Gastroesophageal sphincter (tissue), 4 donors: ENCODE measurements around the gene MET. TPM values are rescaled to one million over a fixed set of nuclear protein-coding genes. Genes with fewer than 3 reads are reported as not detected.

Source experiments
- ATAC-seq: fragments of 150-250 bp; one replicate; pipeline ENCODE4 v1.9.1; 2016; ENCODE audit warnings: mild to moderate bottlenecking, moderate library complexity
- H3K27ac ChIP-seq, 4 donors: fragments of 200-600 bp; sonication (generic) in 3 of 4; 1 replicate in 3 of 4; 2 replicates in 1 of 4; pipeline ENCODE4 v1.5.1; 2016 to 2019
- H3K27me3 ChIP-seq: fragments of 200-600 bp; sonication (generic); one replicate; pipeline ENCODE4 v1.5.1; 2019
- H3K36me3 ChIP-seq, 2 donors: fragments of 200-600 bp; sonication (generic); one replicate each; pipeline ENCODE4 v1.5.1; 2019; ENCODE audit warnings: control low read depth in 1 of 2
- H3K4me1 ChIP-seq, 3 donors: fragments of 200-600 bp; sonication (generic); 1 replicate in 2 of 3; 2 replicates in 1 of 3; pipeline ENCODE4 v1.5.1; 2016 to 2019; ENCODE audit warnings: control low read depth in 2 of 3
- H3K4me3 ChIP-seq, 2 donors: fragments of 200-600 bp; sonication (generic); one replicate each; pipeline ENCODE4 v1.5.1; 2019; ENCODE audit warnings: mild to moderate bottlenecking in 1 of 2, moderate library complexity in 1 of 2
- H3K9me3 ChIP-seq, 3 donors: fragments of 200-600 bp; sonication (generic); one replicate each; pipeline ENCODE4 v1.5.1; 2017 to 2019; ENCODE audit warnings: control low read depth in 2 of 3
- EP300 ChIP-seq: sonication (generic); formaldehyde crosslinking; IDR thresholded peaks from one replicate; pipeline ENCODE4 v1.6.1; 2017; ENCODE audit warnings: antibody characterized with exemption, mild to moderate bottlenecking
- POLR2A ChIP-seq, 2 donors: fragments of 450-650 bp; IDR thresholded peaks; one replicate each; pipeline ENCODE4 v1.6.1; 2017; ENCODE audit warnings: antibody characterized with exemption in 2 of 2, mild to moderate bottlenecking in 2 of 2, moderate library complexity in 1 of 2
- POLR2AphosphoS5 ChIP-seq: sonication (generic); formaldehyde crosslinking; IDR thresholded peaks from one replicate; pipeline ENCODE4 v1.6.1; 2017; ENCODE audit warnings: antibody characterized with exemption
- WGBS, 2 donors: methylation state at CpG; one replicate each; pipeline ENCODE4 v1.1.5; 2018; ENCODE audit warnings: low coverage in 1 of 2; 5-methylcytosine and 5-hydroxymethylcytosine counted together
- total RNA-seq, 4 donors: library from RNA; depleted of rRNA; stranded (reverse); fragments of >200 nt; gene quantifications; one replicate each; pipeline ENCODE4 v1.1.0, GENCODE V29; 2016
- TF ChIP-seq, protein P1 (sequence below), 4 experiments: fragments of 200-600 bp in 2 of 4; fragments of 450-650 bp in 2 of 4; sonication (generic) in 1 of 4; IDR thresholded peaks; one replicate each; pipeline ENCODE4 v1.5.1; 2017 to 2019; ENCODE audit warnings: antibody characterized with exemption in 4 of 4, mild to moderate bottlenecking in 2 of 4, moderate library complexity in 2 of 4

MET gene
- total RNA-seq, 4 donors from 2014 or later = 5.8 to 27.2 (median 21.3) TPM

DNA sequence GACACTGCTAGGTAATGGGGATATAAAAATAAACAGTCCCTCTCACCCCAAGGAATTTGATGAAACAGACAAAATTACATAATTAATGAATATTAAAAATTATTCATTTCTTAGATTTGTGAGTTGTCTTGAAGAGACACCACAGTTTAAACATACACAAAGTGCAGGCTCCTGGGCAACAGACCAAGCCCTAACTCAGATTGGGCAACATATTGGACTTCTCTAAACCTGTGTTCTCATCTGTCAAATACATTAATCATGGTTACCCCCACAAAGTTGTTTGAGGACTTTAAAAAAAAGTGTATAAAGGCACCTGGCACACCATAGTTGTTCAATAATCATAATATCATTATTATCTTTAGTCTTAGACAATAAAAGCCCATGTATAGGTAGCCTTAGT, 127.9 kb downstream of the MET start:
- ATAC-seq = no peak
- Histone ChIP-seq H3K4me3 (no peak overlapping the region), H3K9me3 (no peaks in the 10 kb centered on the region), H3K36me3 (no peaks in the 10 kb centered on the region), H3K4me1 (peaks cover 3 to 23% (median 16%) of the 10 kb centered on the region in 3 donors), H3K27me3 (no peaks in the 10 kb centered on the region), H3K27ac (no peak overlapping the region)
- TF ChIP-seq POLR2AphosphoS5 = no peak
- TF ChIP-seq, protein P1, sequence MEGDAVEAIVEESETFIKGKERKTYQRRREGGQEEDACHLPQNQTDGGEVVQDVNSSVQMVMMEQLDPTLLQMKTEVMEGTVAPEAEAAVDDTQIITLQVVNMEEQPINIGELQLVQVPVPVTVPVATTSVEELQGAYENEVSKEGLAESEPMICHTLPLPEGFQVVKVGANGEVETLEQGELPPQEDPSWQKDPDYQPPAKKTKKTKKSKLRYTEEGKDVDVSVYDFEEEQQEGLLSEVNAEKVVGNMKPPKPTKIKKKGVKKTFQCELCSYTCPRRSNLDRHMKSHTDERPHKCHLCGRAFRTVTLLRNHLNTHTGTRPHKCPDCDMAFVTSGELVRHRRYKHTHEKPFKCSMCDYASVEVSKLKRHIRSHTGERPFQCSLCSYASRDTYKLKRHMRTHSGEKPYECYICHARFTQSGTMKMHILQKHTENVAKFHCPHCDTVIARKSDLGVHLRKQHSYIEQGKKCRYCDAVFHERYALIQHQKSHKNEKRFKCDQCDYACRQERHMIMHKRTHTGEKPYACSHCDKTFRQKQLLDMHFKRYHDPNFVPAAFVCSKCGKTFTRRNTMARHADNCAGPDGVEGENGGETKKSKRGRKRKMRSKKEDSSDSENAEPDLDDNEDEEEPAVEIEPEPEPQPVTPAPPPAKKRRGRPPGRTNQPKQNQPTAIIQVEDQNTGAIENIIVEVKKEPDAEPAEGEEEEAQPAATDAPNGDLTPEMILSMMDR (IDR thresholded peaks at IDR 0.05) = no peak
- TF ChIP-seq EP300 = no peak
- TF ChIP-seq POLR2A (IDR thresholded peaks at IDR 0.05) = no peak

DNA sequence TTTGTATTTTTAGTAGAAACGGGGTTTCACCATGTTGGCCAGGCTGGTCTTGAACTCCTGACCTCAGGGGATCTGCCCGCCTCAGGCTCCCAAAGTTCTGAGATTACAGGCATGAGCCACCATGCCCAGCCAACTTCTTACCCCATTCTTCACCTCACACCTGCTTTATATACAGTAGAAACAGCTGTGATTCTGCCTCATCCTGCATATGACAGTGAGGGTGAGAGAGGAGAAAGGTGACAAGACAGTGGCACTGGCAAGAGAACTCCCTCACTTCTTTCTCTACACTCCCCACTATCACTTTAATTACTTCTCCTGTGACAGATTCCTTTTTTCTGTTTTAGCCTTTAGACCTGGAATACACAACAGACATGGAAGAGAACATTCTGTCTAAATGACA, 128.6 kb downstream of the MET start:
- no peak for ATAC-seq
- 75 to 100% methylated on average over 1 to 2 of the region's 2 CpGs for WGBS, 2 donors
- H3K36me3 ChIP-seq = no peaks in the 10 kb centered on the region

DNA sequence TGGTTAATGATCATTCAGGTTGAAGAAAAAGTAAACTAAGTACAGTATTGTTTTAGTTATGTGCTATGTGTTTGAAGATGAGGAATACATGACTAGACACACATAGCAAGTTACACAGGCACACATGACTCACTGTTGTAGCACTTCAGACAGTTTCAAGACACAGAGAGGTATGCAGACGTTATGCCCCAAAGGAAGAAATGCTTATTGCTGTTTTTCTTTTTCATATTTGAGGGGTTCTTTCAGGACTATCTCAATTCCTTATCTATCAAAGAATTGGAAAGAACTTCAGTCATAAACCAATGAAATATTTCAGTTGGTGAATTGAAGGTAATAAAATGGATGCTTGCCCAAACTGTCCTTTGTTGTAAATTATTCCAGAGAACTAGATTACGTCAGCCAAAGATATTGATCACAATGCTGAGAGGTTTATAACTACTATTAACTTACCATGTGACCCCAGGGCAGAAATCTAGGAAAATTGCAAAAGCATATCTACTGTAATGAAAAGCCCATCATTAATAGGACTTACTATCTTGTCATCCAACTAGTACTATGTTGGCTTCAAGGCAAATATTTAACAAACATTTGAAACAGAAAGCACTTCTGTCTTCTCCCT, 129.2 kb downstream of the MET start:
- no peak overlapping the region for H3K4me3 ChIP-seq
- H3K36me3 ChIP-seq = no peaks in the 10 kb centered on the region
- TF ChIP-seq POLR2AphosphoS5 = no peak
- TF ChIP-seq, protein P1 (IDR thresholded peaks at IDR 0.05) = no peak
- ATAC-seq = no peak
- H3K27me3 ChIP-seq = no peaks in the 10 kb centered on the region
- no peaks in the 10 kb centered on the region for H3K9me3 ChIP-seq
- WGBS, 2 donors = 34 to 51% methylated on average over 2 of the region's 2 CpGs
- H3K27ac ChIP-seq = no peak overlapping the region
- H3K4me1 ChIP-seq = peaks cover 7 to 36% (median 19%) of the 10 kb centered on the region in 3 donors

More for the DNA sequence above, 128.6 kb downstream of the MET start:
- Histone ChIP-seq H3K9me3 (no peaks in the 10 kb centered on the region), H3K4me3 (no peak overlapping the region), H3K27ac (no peak overlapping the region), H3K4me1 (peaks cover 7 to 30% (median 19%) of the 10 kb centered on the region in 3 donors), H3K27me3 (no peaks in the 10 kb centered on the region)
- TF ChIP-seq EP300 (no peak), POLR2AphosphoS5 (no peak), POLR2A (IDR thresholded peaks at IDR 0.05) (no peak)
- TF ChIP-seq, protein P1 (IDR thresholded peaks at IDR 0.05) = no peak

- peak overlapping the region in 2 of 4 donors; percentile 14 to 32 for H3K27ac ChIP-seq
- 43 to 71% methylated on average over 5 to 7 of the region's 7 CpGs for WGBS, 2 donors
- H3K4me1 ChIP-seq = peaks cover 7 to 37% (median 19%) of the 10 kb centered on the region in 3 donors
- peak; percentile 23 for ATAC-seq
- no peaks in the 10 kb centered on the region for H3K27me3 ChIP-seq
- H3K36me3 ChIP-seq = no peaks in the 10 kb centered on the region
- no peaks in the 10 kb centered on the region for H3K9me3 ChIP-seq
- H3K4me3 ChIP-seq = no peak overlapping the region
- TF ChIP-seq POLR2AphosphoS5 (no peak), POLR2A (IDR thresholded peaks at IDR 0.05) (no peak), EP300 (no peak)
- TF ChIP-seq, protein P1 (IDR thresholded peaks at IDR 0.05) = no peak
Measured at GRCh38 chr7:116802144-116802745, 130.2 kb downstream of the MET start.

DNA sequence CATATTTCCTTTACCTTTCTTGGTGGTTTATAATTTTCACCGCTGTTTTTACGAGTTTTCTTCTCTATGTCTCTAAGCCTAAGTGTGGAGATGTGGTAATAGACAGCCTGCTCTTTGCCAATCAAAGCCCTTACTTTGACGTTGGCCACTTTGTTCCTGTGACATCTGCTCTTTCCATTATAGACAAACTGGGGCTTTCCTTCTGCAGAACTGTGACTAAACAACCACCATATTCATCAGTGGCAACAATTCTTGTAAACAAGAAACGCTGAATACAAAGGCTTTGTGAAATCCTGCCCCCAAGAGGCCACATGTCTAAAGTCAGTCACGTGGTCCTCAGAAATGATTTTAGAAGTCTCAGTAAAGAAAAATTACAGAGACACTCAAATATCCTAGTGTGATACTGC, 130.8 kb downstream of the MET start:
- WGBS, 2 donors = 46 to 54% methylated on average over 4 to 5 of the region's 5 CpGs
- no peak for TF ChIP-seq POLR2A (IDR thresholded peaks at IDR 0.05)
- TF ChIP-seq, protein P1 (IDR thresholded peaks at IDR 0.05) = peak in 2 of 4 experiments; percentile 44 to 48
- Histone ChIP-seq H3K4me1 (peaks cover 7 to 36% (median 19%) of the 10 kb centered on the region in 3 donors), H3K9me3 (no peaks in the 10 kb centered on the region), H3K36me3 (no peaks in the 10 kb centered on the region), H3K4me3 (no peak overlapping the region), H3K27me3 (no peaks in the 10 kb centered on the region), H3K27ac (peak overlapping the region in 2 of 4 donors; percentile 14 to 32)
- ATAC-seq = peak; percentile 16
